ENCODE data around the gene ZCCHC24. TPM values are rescaled to one million over a fixed set of nuclear protein-coding genes. Genes with fewer than 3 reads are reported as not detected.

The ZCCHC24 gene
- total RNA-seq, 2 experiments from 2014 or later = 0.98 to 2.2 TPM

DNA sequence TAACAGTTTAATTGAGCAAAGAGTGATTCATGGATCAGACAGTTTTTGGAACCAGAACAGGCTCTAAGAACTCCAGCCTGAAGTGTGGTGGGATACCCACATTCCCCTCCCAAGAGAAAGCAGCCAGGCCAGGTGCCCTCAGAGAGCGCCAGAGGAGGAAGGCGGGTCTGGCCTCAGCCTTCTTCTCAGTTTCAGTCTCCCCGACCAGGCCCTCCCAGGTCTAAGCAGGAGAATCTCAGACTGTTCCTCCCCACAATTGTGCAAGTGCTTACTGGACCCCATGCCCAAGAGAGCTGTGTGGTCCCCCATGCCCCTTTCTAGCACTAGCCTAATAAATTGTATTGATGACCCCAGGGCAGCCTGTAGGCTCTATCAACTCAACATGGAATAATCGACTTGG is 72.6 kb downstream of the ZCCHC24 start:
- no peak overlapping the region for H3K27ac ChIP-seq (ENCODE audit: low read depth, low read length, poor library complexity, severe bottlenecking)
- no peak for TF ChIP-seq CTCF (conservative IDR thresholded peaks at IDR 0.05; ENCODE audit: low read length)
- TF ChIP-seq EZH2phosphoT487 (IDR thresholded peaks at IDR 0.05; ENCODE audit: borderline replicate concordance, low read depth, low read length) = no peak
- intact Hi-C loops (cut with micrococcal nuclease; ENCODE audit: unreplicated experiment) = no loop called here
- H3K79me2 ChIP-seq (ENCODE audit: insufficient read depth, low read depth, low read length) = no peaks in the 10 kb centered on the region
- H4K20me1 ChIP-seq (ENCODE audit: insufficient read depth, low read length) = no peaks in the 10 kb centered on the region
- H3K9me2 ChIP-seq (ENCODE audit: insufficient read depth, low read length) = no peaks in the 10 kb centered on the region
- no peak for DNase-seq (ENCODE audit: low spot score)
- no peak overlapping the region for H3K4me2 ChIP-seq (ENCODE audit: low read length)
- H3K36me3 ChIP-seq (ENCODE audit: insufficient read depth, low read length) = no peaks in the 10 kb centered on the region
- POLR2A ChIA-PET = no interaction called here
- H3K4me1 ChIP-seq (ENCODE audit: insufficient read depth, low read length, poor library complexity, severe bottlenecking) = no peaks in the 10 kb centered on the region
- BruUV-seq (replicated peaks) = no TSS peak
- no peak overlapping the region for H2AFZ ChIP-seq (ENCODE audit: low read length)
- CTCF ChIA-PET (ENCODE audit: unreplicated experiment) = interaction anchor here (0.5 to 0.6 kb wide), 2 partner anchors 68 to 125 kb away, joined by 3 read pairs; no protein-coding TSS in a partner anchor
- no peak overlapping the region for H3K4me3 ChIP-seq (ENCODE audit: low read depth, low read length, poor library complexity, severe bottlenecking)
- no peaks in the 10 kb centered on the region for H3K9me3 ChIP-seq (ENCODE audit: low read length)

DNA sequence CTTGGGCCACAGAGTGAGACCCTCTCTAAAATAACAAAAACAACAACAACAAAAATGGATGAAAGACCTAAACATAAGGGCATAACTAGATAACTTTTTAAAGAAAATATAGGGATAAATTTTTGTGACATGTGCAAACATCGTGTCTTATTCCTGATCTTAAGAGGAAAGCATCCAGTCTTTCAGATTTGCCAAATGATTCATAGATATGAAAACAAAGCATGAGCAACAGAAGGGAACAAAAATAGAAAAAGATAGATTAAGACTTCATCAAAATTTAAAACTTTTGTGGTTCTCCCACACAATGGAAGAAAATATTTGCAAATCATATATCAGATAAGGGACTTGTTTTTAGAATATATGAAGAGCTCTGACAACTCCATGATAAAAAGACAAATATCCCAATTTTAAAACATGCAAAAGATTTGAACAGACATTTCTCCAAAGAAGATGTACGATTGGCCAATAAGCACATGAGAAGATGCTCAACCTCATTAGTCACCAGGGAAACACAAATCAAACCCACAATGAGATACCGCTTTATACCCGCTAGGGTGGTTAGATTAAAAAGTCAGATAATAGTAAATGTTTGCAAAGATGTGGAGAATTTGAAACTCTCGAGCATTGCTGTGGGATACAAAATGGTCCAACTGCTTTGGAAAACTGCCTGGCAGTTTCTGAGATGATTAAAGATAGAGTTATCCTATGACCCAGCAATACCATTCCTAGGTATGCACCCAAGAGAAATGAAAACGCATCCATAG is 77.8 kb downstream of the ZCCHC24 start:
- CTCF ChIA-PET (ENCODE audit: unreplicated experiment) = no interaction called here
- intact Hi-C loops (cut with micrococcal nuclease; ENCODE audit: unreplicated experiment) = no loop called here
- Histone ChIP-seq H4K20me1 (ENCODE audit: insufficient read depth, low read length) (no peaks in the 10 kb centered on the region), H3K79me2 (ENCODE audit: insufficient read depth, low read depth, low read length) (no peaks in the 10 kb centered on the region), H3K4me2 (ENCODE audit: low read length) (no peak overlapping the region), H3K4me3 (ENCODE audit: low read depth, low read length, poor library complexity, severe bottlenecking) (no peak overlapping the region), H3K36me3 (ENCODE audit: insufficient read depth, low read length) (no peaks in the 10 kb centered on the region), H3K9me3 (ENCODE audit: low read length) (no peaks in the 10 kb centered on the region), H3K9me2 (ENCODE audit: insufficient read depth, low read length) (no peaks in the 10 kb centered on the region), H3K4me1 (ENCODE audit: insufficient read depth, low read length, poor library complexity, severe bottlenecking) (no peaks in the 10 kb centered on the region), H3K27ac (ENCODE audit: low read depth, low read length, poor library complexity, severe bottlenecking) (no peak overlapping the region), H2AFZ (ENCODE audit: low read length) (no peak overlapping the region)
- no peak for DNase-seq (ENCODE audit: low spot score)
- no peak for TF ChIP-seq EZH2phosphoT487 (IDR thresholded peaks at IDR 0.05; ENCODE audit: borderline replicate concordance, low read depth, low read length)
- TF ChIP-seq CTCF (conservative IDR thresholded peaks at IDR 0.05; ENCODE audit: low read length) = no peak
- POLR2A ChIA-PET = no interaction called here
- BruUV-seq (replicated peaks) = no TSS peak

DNA sequence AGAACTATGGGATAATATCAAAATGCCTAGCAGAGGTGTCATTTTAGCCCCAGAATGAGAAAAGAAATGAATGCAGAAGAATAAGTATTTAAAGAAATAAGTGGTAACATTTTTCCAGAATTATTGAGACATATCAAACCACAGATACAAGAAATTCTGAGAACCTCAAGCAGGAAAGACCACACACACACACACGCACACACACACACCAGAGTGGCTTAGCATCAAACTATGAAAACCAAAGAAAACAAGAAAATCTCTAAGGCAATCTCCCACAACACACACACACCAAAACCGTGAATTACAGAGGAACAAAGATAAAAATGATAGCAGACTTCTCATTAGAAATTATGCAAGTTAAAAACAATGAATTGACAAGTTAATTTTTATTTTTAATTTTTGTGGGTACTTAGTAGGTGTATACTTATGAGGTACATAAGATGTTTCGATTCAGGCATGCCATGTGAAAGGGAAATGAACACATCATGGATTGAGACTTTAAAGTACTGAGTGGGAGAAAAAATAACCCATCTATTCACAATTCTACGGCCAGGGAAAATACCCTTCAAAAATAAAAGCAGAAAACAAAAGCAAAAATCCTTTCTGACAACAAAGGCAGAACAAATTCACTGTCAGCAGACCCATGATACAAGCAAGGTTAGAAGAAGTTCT is 83.6 kb downstream of the ZCCHC24 start:
- no TSS peak for BruUV-seq (replicated peaks)
- CTCF ChIA-PET (ENCODE audit: unreplicated experiment) = no interaction called here

More for the DNA sequence above, 83.6 kb downstream of the ZCCHC24 start:
- Histone ChIP-seq H3K36me3 (ENCODE audit: insufficient read depth, low read length) (peaks cover 2% of the 10 kb centered on the region; the same call in 1 of the 2 replicates), H3K4me3 (ENCODE audit: low read depth, low read length, poor library complexity, severe bottlenecking) (no peak overlapping the region), H3K27ac (ENCODE audit: low read depth, low read length, poor library complexity, severe bottlenecking) (no peak overlapping the region), H2AFZ (ENCODE audit: low read length) (no peak overlapping the region), H3K9me2 (ENCODE audit: insufficient read depth, low read length) (no peaks in the 10 kb centered on the region), H3K79me2 (ENCODE audit: insufficient read depth, low read depth, low read length) (no peaks in the 10 kb centered on the region), H4K20me1 (ENCODE audit: insufficient read depth, low read length) (no peaks in the 10 kb centered on the region), H3K9me3 (ENCODE audit: low read length) (no peaks in the 10 kb centered on the region), H3K4me1 (ENCODE audit: insufficient read depth, low read length, poor library complexity, severe bottlenecking) (no peaks in the 10 kb centered on the region), H3K4me2 (ENCODE audit: low read length) (no peak overlapping the region)
- no peak for DNase-seq (ENCODE audit: low spot score)
- POLR2A ChIA-PET = no interaction called here
- TF ChIP-seq CTCF (conservative IDR thresholded peaks at IDR 0.05; ENCODE audit: low read length) (no peak), EZH2phosphoT487 (IDR thresholded peaks at IDR 0.05; ENCODE audit: borderline replicate concordance, low read depth, low read length) (no peak)
- intact Hi-C loops (cut with micrococcal nuclease; ENCODE audit: unreplicated experiment) = no loop called here

Data from OCI-LY7 (cell line).